Subcutaneous abdominal adipose tissue (tissue), 5 donors: ENCODE results near the gene ADRA1B.

Experiments used
- H3K27ac ChIP-seq: one replicate; pipeline ENCODE4 v1.7.0; 2013; ENCODE audit warnings: low read depth, mild to moderate bottlenecking, inconsistent platforms, low read length, moderate library complexity
- H3K27me3 ChIP-seq, 5 donors: one replicate each; pipeline ENCODE4 v1.7.0; 2013; ENCODE audit warnings: low read length in 5 of 5, inconsistent platforms in 1 of 5; ENCODE audit not compliant: control insufficient read depth in 5 of 5, insufficient read depth in 4 of 5
- H3K36me3 ChIP-seq, 5 donors: one replicate each; pipeline ENCODE4 v1.7.0; 2013; ENCODE audit warnings: low read length in 5 of 5; ENCODE audit not compliant: control insufficient read depth in 5 of 5, insufficient read depth in 5 of 5
- H3K4me1 ChIP-seq, 5 donors: one replicate each; pipeline ENCODE4 v1.7.0; 2013; ENCODE audit warnings: low read length in 5 of 5, mild to moderate bottlenecking in 3 of 5, moderate library complexity in 1 of 5; ENCODE audit not compliant: control insufficient read depth in 5 of 5, insufficient read depth in 5 of 5
- H3K4me3 ChIP-seq, 5 donors: one replicate each; pipeline ENCODE4 v1.7.0; 2013; ENCODE audit warnings: low read length in 5 of 5, low read depth in 1 of 5
- H3K9ac ChIP-seq, 5 donors: one replicate each; pipeline ENCODE4 v1.7.0; 2013; ENCODE audit warnings: low read length in 5 of 5, mild to moderate bottlenecking in 4 of 5, moderate library complexity in 3 of 5
- H3K9me3 ChIP-seq, 5 donors: one replicate each; pipeline ENCODE4 v1.7.0; 2013; ENCODE audit warnings: low read length in 5 of 5; ENCODE audit not compliant: control insufficient read depth in 5 of 5
- donor health status: healthy.
- donor health status: healthy.
- donor health status: healthy.
- donor health status: healthy.
- donor health status: healthy.

ADRA1B gene

DNA sequence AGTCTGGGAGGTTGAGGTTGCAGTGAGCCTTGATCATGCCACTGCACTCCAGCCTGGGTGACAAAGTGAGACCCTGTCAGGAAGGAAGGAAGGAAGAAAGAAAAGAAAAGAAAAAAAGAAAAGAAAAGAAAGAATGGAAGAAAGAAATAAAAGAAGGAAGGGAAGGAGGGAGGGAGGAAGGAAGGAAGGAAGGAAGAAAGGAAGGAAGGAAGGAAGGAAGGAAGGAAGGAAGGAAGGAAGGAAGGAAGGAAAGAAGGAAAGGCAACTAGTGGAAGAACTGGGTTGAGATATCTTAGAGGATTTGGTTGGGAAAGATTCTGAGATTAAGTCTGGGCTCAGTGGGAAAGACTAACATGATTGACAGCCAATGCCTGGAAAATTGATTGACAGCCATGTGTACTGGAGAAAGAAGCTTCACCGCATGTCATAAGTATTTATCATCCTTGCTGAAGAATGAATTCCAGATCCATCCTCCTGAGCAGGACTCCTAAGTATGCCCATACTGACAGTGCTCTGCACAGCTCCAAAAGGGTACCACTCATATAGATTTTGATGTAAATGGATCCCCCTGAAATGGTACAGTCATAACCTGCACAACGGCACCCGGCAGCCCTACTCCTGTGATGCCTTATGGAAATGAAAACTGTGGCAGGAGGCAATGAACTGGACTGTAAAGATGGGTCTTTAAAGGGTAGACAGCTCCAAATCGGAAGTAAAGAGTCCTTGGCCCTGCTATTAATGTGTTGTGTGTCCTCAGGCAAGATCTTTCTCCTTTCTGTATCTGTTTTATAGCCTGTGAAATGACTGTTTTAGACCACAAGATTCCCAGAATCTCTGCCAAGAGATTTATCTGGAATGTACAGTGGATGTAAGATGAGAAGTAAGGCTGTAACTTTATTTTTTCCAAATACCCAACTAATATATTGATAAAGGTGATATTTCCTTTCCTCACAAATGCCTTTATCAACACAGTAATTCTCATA is 16.9 kb upstream of the ADRA1B start:
- Histone ChIP-seq H3K36me3 (no peaks in the 10 kb centered on the region), H3K27me3 (no peaks in the 10 kb centered on the region), H3K4me3 (no peak overlapping the region), H3K9me3 (no peaks in the 10 kb centered on the region), H3K4me1 (no peaks in the 10 kb centered on the region), H3K9ac (no peak overlapping the region), H3K27ac (no peak overlapping the region)

DNA sequence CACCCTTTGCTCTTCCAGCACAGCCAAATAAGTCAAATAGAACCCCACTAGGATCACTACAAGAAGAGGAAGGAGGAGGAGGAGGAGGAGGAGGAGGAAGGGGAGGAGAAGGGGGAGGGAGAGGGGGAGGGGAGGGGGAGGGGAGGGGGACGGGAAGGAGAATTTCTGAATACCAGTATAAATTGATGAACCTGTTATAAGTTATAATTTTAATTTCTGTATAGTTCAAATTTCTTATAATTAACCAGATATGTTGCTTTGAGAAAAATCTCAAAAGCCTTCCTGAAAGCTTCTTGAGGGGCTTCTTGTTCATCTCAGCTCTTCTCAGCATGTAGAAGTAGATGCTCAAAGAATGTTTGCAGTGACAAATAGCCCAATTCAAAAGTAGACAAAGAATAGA is 15.0 kb upstream of the ADRA1B start:
- no peak overlapping the region for H3K4me3 ChIP-seq
- H3K27ac ChIP-seq = no peak overlapping the region
- H3K27me3 ChIP-seq = no peaks in the 10 kb centered on the region
- H3K36me3 ChIP-seq = no peaks in the 10 kb centered on the region
- no peak overlapping the region for H3K9ac ChIP-seq
- no peaks in the 10 kb centered on the region for H3K9me3 ChIP-seq
- peaks cover 0 to 14% (median 10%) of the 10 kb centered on the region in 5 donors for H3K4me1 ChIP-seq

DNA sequence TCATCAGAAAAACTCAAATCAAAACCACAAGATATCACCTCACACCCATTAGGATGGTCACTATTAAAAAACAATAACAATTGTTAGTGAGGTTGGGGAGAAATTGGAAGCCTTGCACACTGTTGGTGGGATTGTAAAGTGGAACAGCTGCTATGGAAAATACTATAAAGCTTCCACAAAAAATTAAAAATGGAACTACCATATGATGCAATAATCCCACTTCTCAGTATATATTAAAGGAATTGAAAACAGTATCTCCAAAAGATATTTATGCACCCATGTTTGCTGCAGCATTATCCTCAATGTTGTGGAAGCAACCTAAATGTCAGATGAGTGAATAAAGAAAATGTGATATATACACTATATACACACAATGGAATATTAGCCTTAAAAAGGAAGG is 14.5 kb upstream of the ADRA1B start:
- no peaks in the 10 kb centered on the region for H3K9me3 ChIP-seq
- H3K4me3 ChIP-seq = no peak overlapping the region
- H3K27ac ChIP-seq = no peak overlapping the region
- no peaks in the 10 kb centered on the region for H3K27me3 ChIP-seq
- H3K36me3 ChIP-seq = no peaks in the 10 kb centered on the region
- H3K9ac ChIP-seq = no peak overlapping the region
- peaks cover 0 to 18% (median 14%) of the 10 kb centered on the region in 5 donors for H3K4me1 ChIP-seq

DNA sequence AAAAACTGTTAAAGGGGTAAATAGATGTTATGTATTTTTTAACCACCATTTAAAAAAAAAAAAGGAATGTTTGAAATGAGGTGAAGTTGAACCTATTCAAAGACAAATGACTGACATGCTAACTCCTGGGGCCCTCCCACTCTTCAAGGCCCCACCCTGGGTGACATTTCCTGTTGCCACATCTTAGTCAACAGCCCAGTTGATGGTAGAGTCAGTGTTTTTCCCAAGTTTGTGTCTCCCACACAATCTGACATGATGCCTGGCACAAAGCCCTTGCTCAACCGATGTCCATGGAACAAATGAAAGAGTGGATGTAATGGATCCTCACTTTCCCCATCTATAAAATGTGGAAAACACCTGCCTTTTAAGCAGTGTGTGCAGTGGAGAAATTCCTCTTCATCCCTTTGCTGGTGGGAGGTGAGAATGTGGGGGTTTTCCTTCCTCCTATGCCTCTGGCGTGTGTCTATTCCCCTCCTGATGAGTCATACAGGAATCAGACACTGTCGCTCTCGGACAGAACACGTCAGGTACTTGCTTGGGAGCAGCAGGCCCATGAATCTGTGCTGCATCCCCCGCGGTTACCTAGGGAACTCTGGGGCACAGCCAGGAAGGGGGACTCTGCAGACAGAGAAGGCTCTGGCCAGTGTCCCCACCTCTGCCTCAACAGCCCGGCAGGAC is 13.7 kb upstream of the ADRA1B start:
- H3K27ac ChIP-seq = no peak overlapping the region
- no peak overlapping the region for H3K9ac ChIP-seq
- no peaks in the 10 kb centered on the region for H3K9me3 ChIP-seq
- H3K27me3 ChIP-seq = no peaks in the 10 kb centered on the region
- H3K4me1 ChIP-seq = peaks cover 0 to 27% (median 22%) of the 10 kb centered on the region in 5 donors
- no peaks in the 10 kb centered on the region for H3K36me3 ChIP-seq
- no peak overlapping the region for H3K4me3 ChIP-seq

DNA sequence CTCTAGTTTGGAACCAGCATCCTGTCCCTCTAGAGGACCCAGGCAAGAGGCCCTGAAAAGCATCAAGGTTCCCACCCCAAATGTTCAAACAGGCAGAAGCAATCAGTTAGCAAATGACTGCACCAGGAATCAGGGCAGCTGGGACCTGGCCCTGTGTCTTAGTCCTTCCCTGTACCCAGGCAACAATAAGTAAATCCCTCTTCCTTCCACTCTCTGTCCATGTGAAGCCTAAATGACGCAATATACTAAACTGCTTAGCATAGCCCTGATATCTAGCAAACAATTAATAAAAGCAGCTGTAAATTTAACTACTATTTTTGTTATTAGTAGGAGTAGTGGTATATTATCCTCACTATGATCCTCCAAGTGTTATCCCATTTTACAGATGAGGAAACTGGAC is 13.2 kb upstream of the ADRA1B start:
- Histone ChIP-seq H3K27ac (no peak overlapping the region), H3K9ac (no peak overlapping the region), H3K27me3 (no peaks in the 10 kb centered on the region), H3K9me3 (no peaks in the 10 kb centered on the region), H3K4me3 (no peak overlapping the region), H3K4me1 (peaks cover 0 to 32% (median 26%) of the 10 kb centered on the region in 5 donors), H3K36me3 (no peaks in the 10 kb centered on the region)

DNA sequence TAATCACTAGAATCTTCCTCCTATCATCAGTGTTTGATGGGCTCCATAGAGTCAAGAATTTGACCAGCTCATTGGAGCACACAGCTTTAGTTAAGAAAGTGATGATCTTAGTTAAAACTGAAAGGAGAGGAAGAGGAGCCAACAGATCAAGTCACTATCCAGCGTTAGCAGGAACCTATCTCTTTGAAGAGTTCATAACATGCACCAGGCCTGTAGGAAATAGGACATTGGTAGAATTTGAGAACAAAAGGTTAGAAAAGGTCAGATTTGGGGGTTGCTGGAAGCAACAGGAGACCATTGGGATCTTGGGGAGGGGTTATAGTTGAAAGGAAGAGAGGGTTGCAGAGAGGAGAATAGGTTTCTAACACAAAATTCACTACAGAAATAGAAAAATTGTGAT is 11.4 kb upstream of the ADRA1B start:
- no peaks in the 10 kb centered on the region for H3K9me3 ChIP-seq
- H3K36me3 ChIP-seq = no peaks in the 10 kb centered on the region
- no peak overlapping the region for H3K27ac ChIP-seq
- H3K9ac ChIP-seq = no peak overlapping the region
- no peak overlapping the region for H3K4me3 ChIP-seq
- H3K4me1 ChIP-seq = peaks cover 0 to 42% (median 36%) of the 10 kb centered on the region in 5 donors
- H3K27me3 ChIP-seq = no peaks in the 10 kb centered on the region

DNA sequence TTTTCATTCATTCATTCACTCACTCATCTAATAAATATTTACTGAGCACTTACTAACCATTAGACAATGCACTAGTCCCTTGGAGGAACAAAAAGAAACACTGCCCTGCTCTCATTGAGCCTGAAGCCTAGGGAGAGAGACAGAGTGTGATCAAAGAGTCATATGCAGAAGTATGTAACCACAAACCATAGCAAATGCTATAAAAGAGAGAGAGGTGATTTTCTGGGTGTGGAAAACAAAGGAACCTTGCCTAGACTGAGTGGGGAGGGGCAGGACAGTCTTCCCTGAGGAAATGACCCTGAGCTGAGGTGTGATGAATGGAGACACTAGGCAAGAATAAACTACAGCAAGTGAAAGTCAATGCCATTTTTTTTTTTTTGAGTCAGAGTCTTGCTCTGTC is 10.8 kb upstream of the ADRA1B start:
- H3K36me3 ChIP-seq = no peaks in the 10 kb centered on the region
- H3K9ac ChIP-seq = no peak overlapping the region
- H3K4me1 ChIP-seq = peaks cover 0 to 48% (median 43%) of the 10 kb centered on the region in 5 donors
- no peaks in the 10 kb centered on the region for H3K27me3 ChIP-seq
- H3K27ac ChIP-seq = no peak overlapping the region
- H3K4me3 ChIP-seq = no peak overlapping the region
- no peaks in the 10 kb centered on the region for H3K9me3 ChIP-seq

DNA sequence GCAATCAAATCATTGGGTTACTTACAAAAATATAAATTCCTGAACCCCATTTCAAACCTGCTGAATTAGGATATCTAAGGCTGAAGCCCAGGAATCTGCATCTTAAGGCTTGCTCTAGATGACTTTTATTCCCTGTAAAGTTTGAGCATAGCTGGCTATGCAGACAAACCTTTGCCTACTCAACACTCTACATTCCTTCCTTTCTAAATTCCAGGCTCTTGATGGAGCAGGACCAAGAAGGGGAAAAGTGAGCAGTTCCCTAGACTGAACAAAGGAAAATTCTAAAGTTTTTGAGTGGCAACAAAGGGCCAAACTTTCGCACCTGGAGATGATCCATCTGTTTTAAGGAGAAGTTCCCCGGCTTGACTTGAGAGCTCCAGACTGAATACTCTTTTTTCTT is 9.8 kb upstream of the ADRA1B start:
- H3K9me3 ChIP-seq = no peaks in the 10 kb centered on the region
- H3K27me3 ChIP-seq = no peaks in the 10 kb centered on the region
- H3K27ac ChIP-seq = no peak overlapping the region
- no peak overlapping the region for H3K9ac ChIP-seq
- H3K4me1 ChIP-seq = peaks cover 0 to 58% (median 52%) of the 10 kb centered on the region in 5 donors
- no peak overlapping the region for H3K4me3 ChIP-seq
- H3K36me3 ChIP-seq = no peaks in the 10 kb centered on the region

DNA sequence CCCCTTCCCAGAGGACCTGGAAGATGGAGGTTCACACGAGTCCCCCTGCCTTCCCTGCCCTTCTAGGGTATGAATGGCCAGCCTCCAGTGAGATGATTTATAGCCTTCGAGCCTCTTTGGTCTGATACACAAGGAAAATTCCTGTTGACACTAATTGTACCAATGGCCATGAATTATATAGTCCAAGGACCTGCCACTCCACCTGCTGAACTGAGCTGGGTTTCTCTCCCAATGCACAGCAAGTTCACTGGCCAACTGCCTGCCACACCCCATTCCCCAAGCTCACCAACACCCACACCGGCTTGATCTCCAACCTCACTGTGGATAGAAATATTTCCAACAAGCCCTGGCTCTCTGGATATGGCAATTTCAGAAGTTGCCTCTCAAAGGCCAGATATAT is 9.3 kb upstream of the ADRA1B start:
- Histone ChIP-seq H3K27ac (no peak overlapping the region), H3K36me3 (no peaks in the 10 kb centered on the region), H3K9ac (no peak overlapping the region), H3K4me1 (peaks cover 0 to 62% (median 57%) of the 10 kb centered on the region in 5 donors), H3K27me3 (no peaks in the 10 kb centered on the region), H3K9me3 (no peaks in the 10 kb centered on the region), H3K4me3 (no peak overlapping the region)
